ENCODE results near the gene EIF3K. TPM values are rescaled to one million over a fixed set of nuclear protein-coding genes. Genes with fewer than 3 reads are reported as not detected.

EIF3K gene
- polyA plus RNA-seq, 2 of the 4 experiments (the other 2 are of a cell fraction) = 419 to 937 TPM

DNA sequence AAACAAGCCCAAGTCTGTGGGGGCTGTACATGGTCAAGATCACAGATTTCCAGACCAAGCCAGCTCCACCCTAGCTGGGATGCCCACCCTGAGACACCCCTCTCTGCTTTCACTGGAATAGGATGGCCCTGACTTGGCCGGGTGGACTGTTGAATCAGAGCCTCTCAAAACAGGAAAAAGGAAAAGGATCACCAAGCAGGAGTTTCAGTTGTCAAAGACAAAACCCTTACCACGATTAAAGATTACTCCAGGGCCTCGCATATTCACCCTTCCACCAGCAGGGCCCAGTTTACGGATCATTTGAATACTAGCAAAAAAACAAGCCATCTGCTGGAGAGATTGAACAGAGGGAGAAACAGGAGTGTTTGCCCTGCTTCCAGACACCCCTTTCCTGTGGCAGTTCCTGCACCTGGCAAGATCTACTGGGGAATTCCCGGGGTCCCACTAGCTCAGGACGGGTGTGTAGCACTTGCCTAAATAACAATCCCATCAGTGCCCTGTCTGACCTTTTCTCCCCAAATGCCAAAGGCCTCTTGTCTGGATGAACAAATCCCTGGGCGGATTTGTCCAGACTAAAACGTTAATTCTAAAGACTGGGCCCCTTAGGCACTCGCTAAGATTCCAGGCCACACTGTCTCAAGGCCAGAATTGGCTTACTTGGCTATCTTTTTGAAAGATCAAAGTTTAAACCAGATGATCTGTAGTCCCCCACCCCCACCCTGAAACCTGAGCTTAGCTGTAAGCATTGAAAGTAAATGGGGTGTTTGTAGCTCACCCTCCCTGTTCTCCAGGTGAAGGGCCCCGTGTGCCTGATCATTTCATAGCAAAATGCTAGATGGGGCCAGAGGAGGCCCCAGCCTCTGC, 66.9 kb downstream of the EIF3K start:
- WGBS (ENCODE audit: missing lambda C conversion rate) = 4% methylated on average over 10 of the region's 10 CpGs
- CTCF ChIA-PET = interaction anchor here (0.6 to 33.1 kb wide), 29 partner anchors 8 to 411 kb away, joined by 3 to 764 read pairs (median 5); partner anchors contain the start of genes ACTN4 and FAM98C
- no peak for FAIRE-seq
- Histone ChIP-seq H3K4me2 (peak overlapping the region; percentile 78), H3K9me3 (peaks cover 7% of the 10 kb centered on the region; the same call in 2 of the 3 replicates), H3K4me1 (peaks cover 90% of the 10 kb centered on the region), H3K27ac (peak overlapping the region; percentile 93 to 94), H3K4me3 (peak overlapping the region; percentile 24; the same call in 1 of the 3 replicates)
- DNase-seq (ENCODE audit: low read depth in 1 of 2, low spot score in 1 of 2) = peak; percentile 88 to 94
- ATAC-seq = peak; percentile 10 to 14; a peak in 4 of 6 replicates
- POLR2A ChIA-PET = interaction anchor here (0.6 to 1.2 kb wide), 4 partner anchors 37 to 228 kb away, joined by 3 to 8 read pairs (median 6); partner anchors contain the start of gene ACTN4
- no peak for TF ChIP-seq MAFK (IDR thresholded peaks at IDR 0.05; ENCODE audit: partially characterized antibody)
- no peak for TF ChIP-seq FOSB (CRISPR knock-in tag; IDR thresholded peaks at IDR 0.05)
- peak; percentile 77; the same call in 1 of the 2 replicates for TF ChIP-seq ATOH8 (CRISPR knock-in tag; IDR thresholded peaks at IDR 0.05; ENCODE audit: low read depth)
- peak; percentile 83 for TF ChIP-seq HOXB5 (CRISPR knock-in tag; IDR thresholded peaks at IDR 0.05)
- TF ChIP-seq SMC3 (IDR thresholded peaks at IDR 0.05) = peak; percentile 37
- TF ChIP-seq, protein P1, sequence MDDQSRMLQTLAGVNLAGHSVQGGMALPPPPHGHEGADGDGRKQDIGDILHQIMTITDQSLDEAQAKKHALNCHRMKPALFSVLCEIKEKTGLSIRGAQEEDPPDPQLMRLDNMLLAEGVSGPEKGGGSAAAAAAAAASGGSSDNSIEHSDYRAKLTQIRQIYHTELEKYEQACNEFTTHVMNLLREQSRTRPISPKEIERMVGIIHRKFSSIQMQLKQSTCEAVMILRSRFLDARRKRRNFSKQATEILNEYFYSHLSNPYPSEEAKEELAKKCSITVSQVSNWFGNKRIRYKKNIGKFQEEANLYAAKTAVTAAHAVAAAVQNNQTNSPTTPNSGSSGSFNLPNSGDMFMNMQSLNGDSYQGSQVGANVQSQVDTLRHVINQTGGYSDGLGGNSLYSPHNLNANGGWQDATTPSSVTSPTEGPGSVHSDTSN (IDR thresholded peaks at IDR 0.05) = peak; percentile 62; the same call in 1 of the 2 replicates
- TF ChIP-seq HEYL (CRISPR knock-in tag; IDR thresholded peaks at IDR 0.05) = peak; percentile 22; the same call in 1 of the 2 replicates
- TF ChIP-seq EHF (CRISPR knock-in tag; IDR thresholded peaks at IDR 0.05) = peak; percentile 82; the same call in 1 of the 2 replicates
- peak; percentile 58; the same call in 1 of the 2 replicates for TF ChIP-seq MYC (IDR thresholded peaks at IDR 0.05; ENCODE audit: borderline replicate concordance, low read length)
- peak; percentile 59; the same call in 1 of the 2 replicates for TF ChIP-seq GATA3 (IDR thresholded peaks at IDR 0.05; ENCODE audit: borderline replicate concordance)
- no peak for TF ChIP-seq KDM1A (IDR thresholded peaks at IDR 0.05; ENCODE audit: low read depth)
- no peak for TF ChIP-seq RARB (CRISPR knock-in tag; IDR thresholded peaks at IDR 0.05)
- TF ChIP-seq MAX (IDR thresholded peaks at IDR 0.05) = peak; percentile 49; the same call in 1 of the 2 replicates
- TF ChIP-seq FOXS1 (CRISPR knock-in tag; IDR thresholded peaks at IDR 0.05) = 0 out of 2 replicates have a peak, but pooled peaks have one; percentile 58
- TF ChIP-seq EP300 (IDR thresholded peaks at IDR 0.05) = no peak
- TF ChIP-seq BHLHE40 (IDR thresholded peaks at IDR 0.05; ENCODE audit: low read depth, low read length) = no peak
- TF ChIP-seq HDAC2 (IDR thresholded peaks at IDR 0.05) = no peak
- peak; percentile 67; the same call in 1 of the 2 replicates for TF ChIP-seq TP53 (CRISPR knock-in tag; IDR thresholded peaks at IDR 0.05)
- TF ChIP-seq ZSCAN20 (CRISPR knock-in tag; IDR thresholded peaks at IDR 0.05) = 0 out of 2 replicates have a peak, but pooled peaks have one; percentile 1
- TF ChIP-seq RAD21 (conservative IDR thresholded peaks at IDR 0.05 in 1 of 2, IDR thresholded peaks at IDR 0.05 in 1 of 2) = peak in 1 of 2 experiments; percentile 41; a peak in 3 of 5 replicates
- TF ChIP-seq RFX5 (IDR thresholded peaks at IDR 0.05) = peak; percentile 21; the same call in 1 of the 2 replicates
- TF ChIP-seq CTCF (IDR thresholded peaks at IDR 0.05) = peak; percentile 43
- peak in 1 of 2 experiments; percentile 64; a peak in 1 of 5 replicates for TF ChIP-seq JUN (IDR thresholded peaks at IDR 0.05)
- no peak for TF ChIP-seq RCOR1 (IDR thresholded peaks at IDR 0.05; ENCODE audit: low read depth, low read length)
